WTC11 (cell line): ENCODE data around the gene MOB3B. TPM values are rescaled to one million over a fixed set of nuclear protein-coding genes. Genes with fewer than 3 reads are reported as not detected.

Source experiments
- ATAC-seq: fragments of 200-7000 bp; cut with Tn5 transposase; 2 replicates; pipeline ENCODE4 v1.10.0; 2021; ENCODE audit warnings: mild to moderate bottlenecking, moderate library complexity
- CTCF ChIA-PET: fragments of 300-600 bp; sonication (Branson Sonifier 250); formaldehyde crosslinking; loops from one replicate; lab custom pipeline; 2021; ENCODE audit warnings: antibody characterized with exemption; lab: Charles Lee
- POLR2A ChIA-PET: fragments of 350-600 bp; sonication (Branson Sonifier 250); formaldehyde crosslinking; loops from one replicate; lab custom pipeline; 2021; ENCODE audit warnings: antibody characterized with exemption; lab: Charles Lee
- DNase-seq: peaks from one replicate; pipeline ENCODE4 v3.0.0; 2021; ENCODE audit warnings: low spot score
- H3K27ac Mint-ChIP-seq: 2 replicates; pipeline ENCODE4 v1.8.0; 2021; ENCODE audit warnings: mixed read lengths
- H3K27me3 Mint-ChIP-seq: 2 replicates; pipeline ENCODE4 v1.8.0; 2021; ENCODE audit warnings: low read depth, mild to moderate bottlenecking, moderate library complexity, mixed read lengths
- H3K36me3 Mint-ChIP-seq: 2 replicates; pipeline ENCODE4 v1.8.0; 2021; ENCODE audit warnings: mixed read lengths
- H3K4me1 Mint-ChIP-seq: 2 replicates; pipeline ENCODE4 v1.8.0; 2022; ENCODE audit warnings: mixed read lengths
- H3K4me3 Mint-ChIP-seq: 2 replicates; pipeline ENCODE4 v1.8.0; 2021; ENCODE audit warnings: mild to moderate bottlenecking, moderate library complexity, mixed read lengths
- H3K9me3 Mint-ChIP-seq: 2 replicates; pipeline ENCODE4 v1.8.0; 2021; ENCODE audit warnings: mixed read lengths
- AR ChIP-seq: fragments of 250-450 bp; sonication (Bioruptor Pico); IDR thresholded peaks from 2 replicates; pipeline ENCODE4 v1.9.0; 2021; ENCODE audit warnings: mild to moderate bottlenecking
- ATF3 ChIP-seq: sonication (generic); formaldehyde crosslinking; conservative IDR thresholded peaks from 2 replicates; pipeline ENCODE4 v1.8.1; 2022; ENCODE audit warnings: mild to moderate bottlenecking, missing genetic modification reagents
- ATF6 ChIP-seq: sonication (generic); formaldehyde crosslinking; IDR thresholded peaks from 2 replicates; pipeline ENCODE4 v1.8.1; 2023; ENCODE audit warnings: mild to moderate bottlenecking, missing genetic modification reagents
- CBFB ChIP-seq: sonication (generic); formaldehyde crosslinking; IDR thresholded peaks from 2 replicates; pipeline ENCODE4 v1.8.1; 2022; ENCODE audit warnings: mild to moderate bottlenecking, low read depth, missing genetic modification reagents
- CREM ChIP-seq: sonication (generic); formaldehyde crosslinking; IDR thresholded peaks from 2 replicates; pipeline ENCODE4 v1.8.1; 2022; ENCODE audit warnings: mild to moderate bottlenecking, missing genetic modification reagents, moderate library complexity
- E2F4 ChIP-seq: sonication (generic); formaldehyde crosslinking; IDR thresholded peaks from 2 replicates; pipeline ENCODE4 v1.8.1; 2022; ENCODE audit warnings: low read depth, mild to moderate bottlenecking, moderate library complexity, missing genetic modification reagents, borderline replicate concordance
- FOXK1 ChIP-seq: sonication (generic); formaldehyde crosslinking; IDR thresholded peaks from 2 replicates; pipeline ENCODE4 v1.8.0; 2022; ENCODE audit warnings: mild to moderate bottlenecking, moderate library complexity, missing genetic modification reagents
- FOXP1 ChIP-seq: sonication (generic); formaldehyde crosslinking; IDR thresholded peaks from 2 replicates; pipeline ENCODE4 v1.8.0; 2022; ENCODE audit warnings: missing genetic modification reagents, mild to moderate bottlenecking, moderate library complexity, borderline replicate concordance
- GABPB1 ChIP-seq: sonication (generic); formaldehyde crosslinking; IDR thresholded peaks from 2 replicates; pipeline ENCODE4 v1.8.1; 2023; ENCODE audit warnings: mild to moderate bottlenecking, missing genetic modification reagents
- IRF1 ChIP-seq: sonication (generic); formaldehyde crosslinking; IDR thresholded peaks from 2 replicates; pipeline ENCODE4 v1.8.0; 2023; ENCODE audit warnings: missing genetic modification reagents
- IRF2 ChIP-seq: sonication (generic); formaldehyde crosslinking; IDR thresholded peaks from 2 replicates; pipeline ENCODE4 v1.8.0; 2022; ENCODE audit warnings: low read depth, missing genetic modification reagents, borderline replicate concordance
- KAT7 ChIP-seq: sonication (generic); formaldehyde crosslinking; IDR thresholded peaks from 2 replicates; pipeline ENCODE4 v1.8.1; 2023; ENCODE audit warnings: missing genetic modification reagents, mild to moderate bottlenecking, borderline replicate concordance
- NFE2L1 ChIP-seq: sonication (generic); formaldehyde crosslinking; IDR thresholded peaks from 2 replicates; pipeline ENCODE4 v1.8.1; 2023; ENCODE audit warnings: missing genetic modification reagents
- NR2C2 ChIP-seq: sonication (generic); formaldehyde crosslinking; IDR thresholded peaks from 2 replicates; pipeline ENCODE4 v1.8.0; 2022; ENCODE audit warnings: mild to moderate bottlenecking, missing genetic modification reagents
- NR3C1 ChIP-seq: sonication (generic); formaldehyde crosslinking; conservative IDR thresholded peaks from 2 replicates; pipeline ENCODE4 v1.8.1; 2023; ENCODE audit warnings: low read depth, mild to moderate bottlenecking, missing genetic modification reagents
- RORB ChIP-seq: fragments of 250-450 bp; sonication (Bioruptor Pico); IDR thresholded peaks from 2 replicates; pipeline ENCODE4 v1.9.0; 2021; ENCODE audit warnings: mild to moderate bottlenecking
- SOX15 ChIP-seq: fragments of 250-450 bp; sonication (Bioruptor Pico); IDR thresholded peaks from 2 replicates; pipeline ENCODE4 v1.9.0; 2021; ENCODE audit warnings: mild to moderate bottlenecking
- TEAD1 ChIP-seq: sonication (generic); formaldehyde crosslinking; IDR thresholded peaks from 2 replicates; pipeline ENCODE4 v1.8.0; 2022; ENCODE audit warnings: mild to moderate bottlenecking, missing genetic modification reagents
- ZBTB21 ChIP-seq: sonication (generic); formaldehyde crosslinking; IDR thresholded peaks from 2 replicates; pipeline ENCODE4 v1.8.1; 2023; ENCODE audit warnings: mild to moderate bottlenecking, missing genetic modification reagents, borderline replicate concordance
- ZNF121 ChIP-seq: sonication (generic); formaldehyde crosslinking; IDR thresholded peaks from 2 replicates; pipeline ENCODE4 v1.8.0; 2023; ENCODE audit warnings: missing genetic modification reagents
- ZNF138 ChIP-seq: sonication (generic); formaldehyde crosslinking; conservative IDR thresholded peaks from 2 replicates; pipeline ENCODE4 v1.8.1; 2022; ENCODE audit warnings: mild to moderate bottlenecking, moderate library complexity, missing genetic modification reagents
- ZNF317 ChIP-seq: sonication (generic); formaldehyde crosslinking; IDR thresholded peaks from 2 replicates; pipeline ENCODE4 v1.8.1; 2023; ENCODE audit warnings: low read depth, mild to moderate bottlenecking, moderate library complexity, missing genetic modification reagents, borderline replicate concordance
- ZNF512 ChIP-seq: sonication (generic); formaldehyde crosslinking; IDR thresholded peaks from 2 replicates; pipeline ENCODE4 v1.8.1; 2022; ENCODE audit warnings: missing genetic modification reagents, borderline replicate concordance
- total RNA-seq: library from RNA; stranded (reverse); gene quantifications from 3 replicates; pipeline ENCODE4 v1.2.3, GENCODE V29; 2021

Gene MOB3B
- total RNA-seq, 1 experiment from 2014 or later: 25.1 TPM

GRCh38 chr9:27407491-27407890 is 122.1 kb downstream of the MOB3B start (continued):
- no peak for TF ChIP-seq NR2C2 (CRISPR knock-in tag)
- no peak for TF ChIP-seq IRF1 (CRISPR knock-in tag)
- TF ChIP-seq ATF3 (CRISPR knock-in tag): no peak

GRCh38 chr9:27404661-27405060 is 125.0 kb downstream of the MOB3B start:
- no peak overlapping the region for H3K27ac Mint-ChIP-seq
- no peak for DNase-seq
- TF ChIP-seq FOXP1 (CRISPR knock-in tag) (no peak), ZNF121 (CRISPR knock-in tag) (no peak), NR3C1 (CRISPR knock-in tag) (no peak), NFE2L1 (CRISPR knock-in tag) (no peak), TEAD1 (CRISPR knock-in tag) (no peak), CBFB (no peak), ZNF512 (no peak), ZNF138 (CRISPR knock-in tag) (no peak), ZNF317 (CRISPR knock-in tag) (no peak), E2F4 (CRISPR knock-in tag) (no peak)
- H3K4me3 Mint-ChIP-seq: no peak overlapping the region
- peaks cover 10% of the 10 kb centered on the region for H3K9me3 Mint-ChIP-seq
- H3K27me3 Mint-ChIP-seq: peaks cover 11% of the 10 kb centered on the region
- POLR2A ChIA-PET: interaction anchor here (0.6 kb wide), 1 partner anchor 9 kb away, joined by 5 read pairs; no protein-coding TSS in a partner anchor
- peaks cover 3% of the 10 kb centered on the region; the same call in 1 of the 2 replicates for H3K36me3 Mint-ChIP-seq
- ATAC-seq: no peak
- H3K4me1 Mint-ChIP-seq: peaks cover 35% of the 10 kb centered on the region
- CTCF ChIA-PET: no interaction called here

GRCh38 chr9:27402626-27403025 is 127.0 kb downstream of the MOB3B start:
- no peak overlapping the region for H3K27ac Mint-ChIP-seq
- H3K27me3 Mint-ChIP-seq: peaks cover 11% of the 10 kb centered on the region
- DNase-seq (no peak), ATAC-seq (no peak)
- no peak overlapping the region for H3K4me3 Mint-ChIP-seq
- POLR2A ChIA-PET: no interaction called here
- H3K9me3 Mint-ChIP-seq: peaks cover 10% of the 10 kb centered on the region
- CTCF ChIA-PET: no interaction called here
- peaks cover 3% of the 10 kb centered on the region; the same call in 1 of the 2 replicates for H3K36me3 Mint-ChIP-seq
- peaks cover 39% of the 10 kb centered on the region for H3K4me1 Mint-ChIP-seq
- TF ChIP-seq CREM (CRISPR knock-in tag) (no peak), ZNF317 (CRISPR knock-in tag) (no peak), ATF6 (no peak), AR (no peak), KAT7 (CRISPR knock-in tag) (no peak), ZBTB21 (no peak), IRF2 (CRISPR knock-in tag) (no peak), RORB (CRISPR knock-in tag) (no peak), SOX15 (CRISPR knock-in tag) (no peak), ATF3 (CRISPR knock-in tag) (no peak), GABPB1 (no peak), FOXK1 (no peak)
